Spleen (tissue), 11 donors: ENCODE data around the gene LRP1-AS. TPM values are rescaled to one million over a fixed set of nuclear protein-coding genes. Genes with fewer than 3 reads are reported as not detected.
A peak's percentile ranks its signal among the peaks of the same experiment; 100 is the strongest.

Source experiments
- DNase-seq: peaks from one replicate; pipeline ENCODE4 v3.0.0-alpha.2; 2020
- H3K27ac ChIP-seq, 8 donors: fragments of 200-600 bp; sonication (generic) in 7 of 8; 1 replicate in 4 of 8; 2 replicates in 4 of 8; pipeline versions ENCODE4 v1.5.0 to v1.8.0; 2016 to 2021; ENCODE audit warnings: inconsistent platforms in 4 of 8, mild to moderate bottlenecking in 4 of 8, moderate library complexity in 1 of 8
- H3K27me3 ChIP-seq, 7 donors: fragments of 200-600 bp; sonication (generic) in 6 of 7; replicated peaks in 1 of 7; 1 replicate in 4 of 7; 2 replicates in 3 of 7; pipeline versions ENCODE4 v1.5.0 to v1.8.0; 2016 to 2021; ENCODE audit warnings: inconsistent platforms in 3 of 7, mild to moderate bottlenecking in 1 of 7
- H3K36me3 ChIP-seq, 6 donors: fragments of 200-600 bp; sonication (generic) in 5 of 6; 1 replicate in 4 of 6; 2 replicates in 2 of 6; pipeline versions ENCODE4 v1.5.0 to v1.8.0; 2016 to 2021; ENCODE audit warnings: inconsistent platforms in 2 of 6
- H3K4me1 ChIP-seq, 6 donors: fragments of 200-600 bp; sonication (generic) in 5 of 6; 1 replicate in 3 of 6; 2 replicates in 3 of 6; pipeline versions ENCODE4 v1.5.0 to v1.8.0; 2016 to 2021; ENCODE audit warnings: inconsistent platforms in 3 of 6
- H3K4me3 ChIP-seq, 8 donors: fragments of 200-600 bp; sonication (generic) in 7 of 8; 1 replicate in 4 of 8; 2 replicates in 4 of 8; pipeline versions ENCODE4 v1.5.0 to v1.8.0; 2016 to 2021; ENCODE audit warnings: inconsistent platforms in 4 of 8, mild to moderate bottlenecking in 4 of 8, moderate library complexity in 2 of 8
- H3K9me3 ChIP-seq, 8 donors: fragments of 200-600 bp; sonication (generic) in 7 of 8; 1 replicate in 4 of 8; 2 replicates in 4 of 8; pipeline versions ENCODE4 v1.5.0 to v1.8.0; 2016 to 2021; ENCODE audit warnings: inconsistent platforms in 4 of 8
- POLR2A ChIP-seq, 3 donors: fragments of 450-650 bp; IDR thresholded peaks; one replicate each; pipeline ENCODE4 v1.5.1; 2017; ENCODE audit warnings: antibody characterized with exemption in 3 of 3, mild to moderate bottlenecking in 1 of 3
- POLR2AphosphoS5 ChIP-seq, 3 donors: sonication (generic); formaldehyde crosslinking; IDR thresholded peaks; one replicate each; pipeline ENCODE4 v1.5.1; 2017; ENCODE audit warnings: antibody characterized with exemption in 3 of 3
- WGBS, 5 donors: extraction: QIAGEN DNeasy Blood & Tissue Kit in 3 of 5; methylation state at CpG; one replicate each; pipeline versions ENCODE4 v1.1.5 to v1.1.7; 2013 to 2018; 5-methylcytosine and 5-hydroxymethylcytosine counted together
- intact Hi-C: fragments of 100-400 bp; cut with DNase I; formaldehyde crosslinking; loops from one replicate; pipeline ENCODE4 v1.15.0; 2023; ENCODE audit warnings: low total_unique reads
- polyA plus RNA-seq, 3 donors: library from polyadenylated mRNA; stranded (reverse); fragments of 200-250 nt; gene quantifications; one replicate each; pipeline ENCODE4 v1.2.1, GENCODE V29; 2013
- total RNA-seq, 7 donors: library from RNA; depleted of rRNA in 3 of 7; stranded (reverse); fragments of >200 nt in 3 of 7; fragmentation: NEBNext Ultra II Directional in 4 of 7; extraction: Animal tissue kit (Norgen Biotek cat#: 25700) in 4 of 7; gene quantifications; one replicate each; pipeline versions ENCODE4 v1.1.0 to v1.2.1, GENCODE V29; 2016 to 2021
- TF ChIP-seq, protein P1 (sequence below), 11 experiments: fragments of 200-600 bp in 7 of 11; fragments of 450-650 bp in 4 of 11; sonication (generic) in 4 of 11; IDR thresholded peaks in 8 of 11; conservative IDR thresholded peaks in 3 of 11; 1 replicate in 7 of 11; 2 replicates in 4 of 11; pipeline versions ENCODE4 v1.4.0 to v1.8.0; 2016 to 2021; ENCODE audit warnings: antibody characterized with exemption in 11 of 11, inconsistent platforms in 4 of 11, mild to moderate bottlenecking in 1 of 11
- donor health status: healthy with polysubstance abuse.
- donor health status: DM: no; HTN: no; CAD: no; lungs with moderate emphysema.
- donor health status: DM: no; HTN: no; CAD: no.
- donor health status: Bipolar disorder and iron deficiency.
- donor health status: healthy.
- donor health status: DM: no; HTN: no; CAD: no.
- donor health status: DM: yes; HTN: yes; CAD: no.

The LRP1-AS gene
- total and polyA plus RNA-seq, 10 donors, result not detected

DNA sequence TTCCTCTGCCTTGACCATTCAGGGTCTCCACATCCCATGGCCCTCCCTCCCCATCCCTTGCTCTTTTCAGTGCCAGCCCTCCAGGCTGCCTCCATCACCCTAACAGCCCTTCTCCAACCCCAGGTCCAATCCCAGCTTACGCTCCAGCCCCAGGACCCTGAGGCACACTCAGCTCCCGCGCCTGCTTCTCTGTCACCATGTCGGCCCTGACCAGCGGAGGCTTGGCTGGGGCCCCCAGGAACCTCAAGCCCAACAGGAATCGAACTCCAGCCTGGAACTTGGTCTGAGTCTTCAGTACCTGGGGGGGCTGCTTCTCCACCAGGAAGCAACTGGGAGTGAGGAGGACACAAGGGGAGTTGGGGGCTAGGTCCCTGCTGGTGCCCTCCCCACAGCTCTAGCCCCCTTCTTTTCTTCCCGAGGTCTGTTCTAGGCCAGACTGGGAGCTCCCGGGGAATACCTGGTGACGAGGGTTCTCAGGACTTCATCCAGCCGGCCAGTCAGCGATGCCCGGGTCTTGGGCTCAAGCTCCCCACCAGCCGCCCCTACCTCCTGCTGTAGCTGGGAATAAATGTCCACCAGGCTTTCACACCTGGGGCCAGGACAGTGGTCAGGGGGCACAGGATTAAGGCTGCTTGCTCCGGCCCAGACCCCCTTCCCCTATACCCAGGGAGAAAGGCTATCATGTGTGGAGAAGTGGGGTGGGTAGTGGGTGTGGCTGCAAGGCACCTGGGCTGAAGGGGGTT is 42.2 kb downstream of the LRP1-AS start:
- Histone ChIP-seq H3K36me3 (peaks cover 0 to 94% (median 68%) of the 10 kb centered on the region in 6 donors), H3K4me1 (peaks cover 13 to 94% (median 34%) of the 10 kb centered on the region in 6 donors), H3K27me3 (no peaks in the 10 kb centered on the region), H3K9me3 (no peaks in the 10 kb centered on the region), H3K27ac (no peak overlapping the region), H3K4me3 (no peak overlapping the region)
- no peak for DNase-seq
- intact Hi-C loops, result no loop called here
- 93 to 97% (median 96%) methylated on average over 12 to 14 of the region's 14 CpGs for WGBS, 5 donors
- TF ChIP-seq POLR2AphosphoS5 (IDR thresholded peaks at IDR 0.05), result peak in 1 of 3 donors; percentile 65
- no peak for TF ChIP-seq POLR2A (IDR thresholded peaks at IDR 0.05)
- TF ChIP-seq, protein P1, sequence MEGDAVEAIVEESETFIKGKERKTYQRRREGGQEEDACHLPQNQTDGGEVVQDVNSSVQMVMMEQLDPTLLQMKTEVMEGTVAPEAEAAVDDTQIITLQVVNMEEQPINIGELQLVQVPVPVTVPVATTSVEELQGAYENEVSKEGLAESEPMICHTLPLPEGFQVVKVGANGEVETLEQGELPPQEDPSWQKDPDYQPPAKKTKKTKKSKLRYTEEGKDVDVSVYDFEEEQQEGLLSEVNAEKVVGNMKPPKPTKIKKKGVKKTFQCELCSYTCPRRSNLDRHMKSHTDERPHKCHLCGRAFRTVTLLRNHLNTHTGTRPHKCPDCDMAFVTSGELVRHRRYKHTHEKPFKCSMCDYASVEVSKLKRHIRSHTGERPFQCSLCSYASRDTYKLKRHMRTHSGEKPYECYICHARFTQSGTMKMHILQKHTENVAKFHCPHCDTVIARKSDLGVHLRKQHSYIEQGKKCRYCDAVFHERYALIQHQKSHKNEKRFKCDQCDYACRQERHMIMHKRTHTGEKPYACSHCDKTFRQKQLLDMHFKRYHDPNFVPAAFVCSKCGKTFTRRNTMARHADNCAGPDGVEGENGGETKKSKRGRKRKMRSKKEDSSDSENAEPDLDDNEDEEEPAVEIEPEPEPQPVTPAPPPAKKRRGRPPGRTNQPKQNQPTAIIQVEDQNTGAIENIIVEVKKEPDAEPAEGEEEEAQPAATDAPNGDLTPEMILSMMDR (IDR thresholded peaks at IDR 0.05 in 8 of 11, conservative IDR thresholded peaks at IDR 0.05 in 3 of 11), result no peak

DNA sequence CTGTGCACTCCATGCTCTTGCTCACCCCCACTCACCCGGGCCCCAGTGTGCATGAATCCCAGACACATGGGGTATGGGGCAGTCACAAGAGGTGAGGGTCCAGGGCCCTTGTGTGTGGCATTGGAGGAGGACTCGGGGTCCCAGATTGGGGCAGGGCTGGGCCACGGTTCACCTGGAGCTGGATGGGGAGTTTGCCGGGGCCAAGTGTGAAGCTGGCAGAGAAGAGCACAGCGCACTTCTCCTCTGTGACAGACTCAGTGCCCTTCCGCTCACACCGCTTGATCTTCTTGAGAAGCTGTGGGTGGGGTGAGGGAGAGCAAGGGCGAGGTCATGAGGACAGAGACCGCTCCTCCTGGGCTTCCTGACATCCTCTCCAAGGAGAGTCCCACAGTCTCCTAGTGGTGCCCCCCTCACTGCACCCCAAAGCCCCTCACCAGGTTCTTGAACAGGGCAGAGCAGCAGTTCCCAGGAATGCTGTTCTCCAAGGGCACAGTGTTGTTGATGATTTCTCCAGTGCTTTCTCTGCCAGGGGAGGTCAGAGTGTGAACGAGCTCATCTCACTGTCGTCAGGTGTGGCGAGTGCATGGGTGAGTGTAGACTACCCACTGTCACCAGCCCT is 43.0 kb downstream of the LRP1-AS start:
- 93 to 96% (median 95%) methylated on average over 12 of the region's 12 CpGs for WGBS, 5 donors
- intact Hi-C loops, result no loop called here
- Histone ChIP-seq H3K4me1 (peaks cover 7 to 94% (median 27%) of the 10 kb centered on the region in 6 donors), H3K27ac (peak overlapping the region in 1 of 8 donors; percentile 11), H3K4me3 (no peak overlapping the region), H3K36me3 (peaks cover 0 to 100% (median 76%) of the 10 kb centered on the region in 6 donors), H3K9me3 (no peaks in the 10 kb centered on the region), H3K27me3 (no peaks in the 10 kb centered on the region)
- DNase-seq, result no peak
- TF ChIP-seq POLR2AphosphoS5 (IDR thresholded peaks at IDR 0.05), result peak; percentile 30 to 36 (median 30)
- TF ChIP-seq, protein P1 (IDR thresholded peaks at IDR 0.05 in 8 of 11, conservative IDR thresholded peaks at IDR 0.05 in 3 of 11), result no peak

DNA sequence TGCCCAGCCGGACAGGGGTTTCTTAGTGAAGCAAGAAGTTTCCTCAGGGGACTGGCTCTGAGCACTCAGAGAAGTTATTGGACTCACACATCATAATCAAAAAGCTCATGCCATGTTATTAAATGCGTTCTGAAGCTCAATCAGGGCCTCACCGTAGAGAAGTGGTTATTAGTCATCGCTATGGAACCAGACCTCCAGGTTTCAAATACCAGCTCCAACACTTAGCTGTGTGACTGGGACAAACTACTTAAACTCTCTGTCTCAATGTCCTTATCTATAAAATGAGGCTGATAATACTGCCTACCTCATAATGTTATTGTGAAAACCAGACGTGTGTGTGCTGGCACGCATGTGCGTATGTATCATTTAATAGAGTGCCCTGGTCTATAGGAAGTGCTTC is 43.6 kb downstream of the LRP1-AS start:
- H3K9me3 ChIP-seq, result no peaks in the 10 kb centered on the region
- H3K4me3 ChIP-seq, result no peak overlapping the region
- peak overlapping the region in 2 of 8 donors; percentile 11 to 83 for H3K27ac ChIP-seq
- 88 to 96% (median 93%) methylated on average over 7 of the region's 7 CpGs for WGBS, 5 donors
- intact Hi-C loops, result no loop called here
- H3K27me3 ChIP-seq, result no peaks in the 10 kb centered on the region
- TF ChIP-seq POLR2A (IDR thresholded peaks at IDR 0.05), result no peak
- TF ChIP-seq, protein P1 (IDR thresholded peaks at IDR 0.05 in 8 of 11, conservative IDR thresholded peaks at IDR 0.05 in 3 of 11), result no peak
- H3K36me3 ChIP-seq, result peaks cover 0 to 100% (median 80%) of the 10 kb centered on the region in 6 donors
- DNase-seq, result no peak
- peaks cover 2 to 94% (median 21%) of the 10 kb centered on the region in 6 donors for H3K4me1 ChIP-seq
